Esophagus mucosa (tissue), 1 donor: ENCODE measurements around the gene MYO1B. TPM values are rescaled to one million over a fixed set of nuclear protein-coding genes. Genes with fewer than 3 reads are reported as not detected.
A peak's percentile ranks its signal among the peaks of the same experiment; 100 is the strongest.

Experiments used
- ATAC-seq: fragments of 200-7000 bp; cut with Tn5 transposase; one replicate; pipeline ENCODE4 v1.9.1; 2020
- total RNA-seq: library from RNA; stranded (reverse); gene quantifications from one replicate; pipeline ENCODE4 v1.2.4, GENCODE V29; 2023
- donor health status: DM: yes; HTN: yes; CAD: no.

MYO1B gene
- total RNA-seq, 1 donor from 2014 or later, result 65.2 TPM

- ATAC-seq, result no peak
Observed at GRCh38 chr2:191228333-191228732, 16.9 kb upstream of the MYO1B start.

GRCh38 chr2:191228861-191229260 lies 16.3 kb upstream of the MYO1B start:
- ATAC-seq, result peak; percentile 97

- ATAC-seq, result no peak
Observed at GRCh38 chr2:191230174-191230573, 15.0 kb upstream of the MYO1B start.

GRCh38 chr2:191231995-191232394 lies 13.2 kb upstream of the MYO1B start:
- ATAC-seq, result no peak

- ATAC-seq, result no peak
Observed at GRCh38 chr2:191233533-191233932, 11.7 kb upstream of the MYO1B start.

GRCh38 chr2:191234376-191234775 lies 10.8 kb upstream of the MYO1B start:
- no peak for ATAC-seq

- no peak for ATAC-seq
Observed at GRCh38 chr2:191240871-191241270, 4.3 kb upstream of the MYO1B start.

- ATAC-seq, result no peak
Observed at GRCh38 chr2:191241418-191241817, 3.8 kb upstream of the MYO1B start.

- ATAC-seq, result no peak
Observed at GRCh38 chr2:191243154-191243553, 2.0 kb upstream of the MYO1B start.

- ATAC-seq, result peak; percentile 76
Observed at GRCh38 chr2:191244350-191244749, 854 bp upstream of the MYO1B start.

- peak; percentile 52 for ATAC-seq
Observed at GRCh38 chr2:191245869-191246531, 796 bp downstream of the MYO1B start.

- ATAC-seq, result no peak
Observed at GRCh38 chr2:191246820-191247380, 1.7 kb downstream of the MYO1B start.

GRCh38 chr2:191247381-191248057 lies 2.3 kb downstream of the MYO1B start:
- peak; percentile 8 for ATAC-seq

GRCh38 chr2:191249156-191249813 lies 4.1 kb downstream of the MYO1B start:
- ATAC-seq, result no peak

GRCh38 chr2:191250400-191250799 lies 5.2 kb downstream of the MYO1B start:
- ATAC-seq, result peak; percentile 50

GRCh38 chr2:191250986-191251385 lies 5.8 kb downstream of the MYO1B start:
- no peak for ATAC-seq

GRCh38 chr2:191252699-191253098 lies 7.5 kb downstream of the MYO1B start:
- ATAC-seq, result no peak

GRCh38 chr2:191253476-191253875 lies 8.3 kb downstream of the MYO1B start:
- ATAC-seq, result no peak

GRCh38 chr2:191255271-191255670 lies 10.1 kb downstream of the MYO1B start:
- no peak for ATAC-seq

GRCh38 chr2:191255756-191256312 lies 10.6 kb downstream of the MYO1B start:
- ATAC-seq, result peak; percentile 77

GRCh38 chr2:191257934-191258333 lies 12.7 kb downstream of the MYO1B start:
- ATAC-seq, result no peak

- ATAC-seq, result no peak
Observed at GRCh38 chr2:191258996-191259395, 13.8 kb downstream of the MYO1B start.

GRCh38 chr2:191262436-191262835 lies 17.2 kb downstream of the MYO1B start:
- no peak for ATAC-seq
